Ovary (tissue), 3 donors: Measurements from ENCODE around the gene OPALIN.

ENCODE experiments used
- CTCF ChIP-seq, 3 donors: fragments of 450-650 bp in 2 of 3; fragments of 200-600 bp in 1 of 3; IDR thresholded peaks; one replicate each; pipeline versions ENCODE4 v1.5.1 to v1.8.0; 2016 to 2022; ENCODE audit warnings: antibody characterized with exemption in 3 of 3, mild to moderate bottlenecking in 1 of 3
- EP300 ChIP-seq: sonication (generic); formaldehyde crosslinking; IDR thresholded peaks from one replicate; pipeline ENCODE4 v1.6.1; 2017; ENCODE audit warnings: antibody characterized with exemption
- donor health status: DM: no; HTN: no; CAD: no.

- TF ChIP-seq CTCF (IDR thresholded peaks at IDR 0.05) (no peak), EP300 (no peak)
These were observed 14.6 kb downstream of the OPALIN start for GRCh38 chr10:96344178-96344577.
